DOHH2 (cell line): Measurements from ENCODE around the gene IPCEF1.

Source experiments
- H3F3A ChIP-seq: fragments of 200-600 bp; sonication (generic), shearing (Covaris generic); 2 replicates; pipeline ENCODE4 v1.6.0; 2016; ENCODE audit warnings: antibody characterized with exemption, mild to moderate bottlenecking; ENCODE audit not compliant: control insufficient read depth, insufficient read depth
- H3K27ac ChIP-seq: fragments of 200-600 bp; sonication (generic); 2 replicates; pipeline ENCODE4 v1.5.1; 2014; ENCODE audit warnings: low read depth, mild to moderate bottlenecking, low read length, moderate library complexity
- H3K27me3 ChIP-seq: fragments of 200-600 bp; sonication (generic); 2 replicates; pipeline ENCODE4 v1.6.1; 2014; ENCODE audit warnings: mild to moderate bottlenecking, low read length, mixed read lengths; ENCODE audit not compliant: control insufficient read depth
- H3K36me3 ChIP-seq: fragments of 200-600 bp; sonication (generic); 2 replicates; pipeline ENCODE4 v1.6.1; 2014; ENCODE audit warnings: mild to moderate bottlenecking, low read length, moderate library complexity, mixed read lengths; ENCODE audit not compliant: control insufficient read depth
- H3K4me1 ChIP-seq: fragments of 200-600 bp; sonication (generic); 2 replicates; pipeline ENCODE4 v1.6.1; 2014; ENCODE audit warnings: mild to moderate bottlenecking, low read length, mixed read lengths; ENCODE audit not compliant: control insufficient read depth
- H3K4me2 ChIP-seq: fragments of 200-600 bp; sonication (generic); 2 replicates; pipeline ENCODE4 v1.6.0; 2014; ENCODE audit warnings: mild to moderate bottlenecking, low read length, moderate library complexity
- H3K4me3 ChIP-seq: fragments of 200-600 bp; sonication (generic); 2 replicates; pipeline ENCODE4 v1.5.1; 2014; ENCODE audit warnings: mild to moderate bottlenecking, low read length, mixed read lengths
- H3K79me2 ChIP-seq: fragments of 200-600 bp; sonication (generic); 2 replicates; pipeline ENCODE4 v1.6.1; 2014; ENCODE audit warnings: mild to moderate bottlenecking, low read length, mixed read lengths; ENCODE audit not compliant: control insufficient read depth
- H3K9me2 ChIP-seq: fragments of 200-600 bp; sonication (generic); replicated peaks from 2 replicates; pipeline ENCODE4 v1.6.1; 2014; ENCODE audit warnings: mild to moderate bottlenecking, low read length, mixed read lengths; ENCODE audit not compliant: control insufficient read depth
- H3K9me3 ChIP-seq: fragments of 200-600 bp; sonication (generic); 2 replicates; pipeline ENCODE4 v1.6.1; 2014; ENCODE audit warnings: antibody characterized with exemption, low read length, mixed read lengths; ENCODE audit not compliant: control insufficient read depth, insufficient read depth
- H4K20me1 ChIP-seq: fragments of 200-600 bp; sonication (generic); 2 replicates; pipeline ENCODE4 v1.6.0; 2014; ENCODE audit warnings: low read depth, mild to moderate bottlenecking, antibody characterized with exemption, low read length, moderate library complexity; ENCODE audit not compliant: control insufficient read depth, insufficient read depth
- CTCF ChIP-seq: fragments of 200-600 bp; sonication (generic); IDR thresholded peaks from one replicate; pipeline ENCODE4 v1.5.1; 2014; ENCODE audit warnings: antibody characterized with exemption, mild to moderate bottlenecking, low read depth, low read length; ENCODE audit not compliant: poor library complexity, severe bottlenecking
- EZH2phosphoT487 ChIP-seq: fragments of 200-600 bp; sonication (generic); IDR thresholded peaks from 2 replicates; pipeline ENCODE4 v1.6.1; 2017; ENCODE audit warnings: borderline replicate concordance, mild to moderate bottlenecking, antibody characterized with exemption, low read length, moderate library complexity, mixed read lengths

Gene IPCEF1

GRCh38 chr6:154169193-154169847, 187.3 kb downstream of the IPCEF1 start:
- TF ChIP-seq EZH2phosphoT487 (no peak), CTCF (no peak)
- H3K4me1 ChIP-seq, result no peaks in the 10 kb centered on the region
- H3K79me2 ChIP-seq, result no peaks in the 10 kb centered on the region
- no peak overlapping the region for H3K4me2 ChIP-seq
- no peaks in the 10 kb centered on the region for H3K9me2 ChIP-seq
- no peaks in the 10 kb centered on the region for H4K20me1 ChIP-seq
- H3F3A ChIP-seq, result no peaks in the 10 kb centered on the region
- H3K4me3 ChIP-seq, result no peak overlapping the region
- no peaks in the 10 kb centered on the region for H3K36me3 ChIP-seq
- H3K27me3 ChIP-seq, result no peaks in the 10 kb centered on the region
- H3K27ac ChIP-seq, result no peak overlapping the region
- no peaks in the 10 kb centered on the region for H3K9me3 ChIP-seq

- no peak overlapping the region for H3K4me2 ChIP-seq
- H3K27me3 ChIP-seq, result no peaks in the 10 kb centered on the region
- H3K9me3 ChIP-seq, result no peaks in the 10 kb centered on the region
- H3K36me3 ChIP-seq, result no peaks in the 10 kb centered on the region
- H3F3A ChIP-seq, result no peaks in the 10 kb centered on the region
- H3K27ac ChIP-seq, result no peak overlapping the region
- no peak overlapping the region for H3K4me3 ChIP-seq
- no peaks in the 10 kb centered on the region for H3K4me1 ChIP-seq
- H3K79me2 ChIP-seq, result no peaks in the 10 kb centered on the region
- TF ChIP-seq EZH2phosphoT487 (no peak), CTCF (no peak)
- H4K20me1 ChIP-seq, result no peaks in the 10 kb centered on the region
- H3K9me2 ChIP-seq, result no peaks in the 10 kb centered on the region; the same call in 1 of the 2 replicates
Measured at GRCh38 chr6:154167126-154167525, 189.5 kb downstream of the IPCEF1 start.

- H3K9me2 ChIP-seq, result no peaks in the 10 kb centered on the region; the same call in 1 of the 2 replicates
- no peaks in the 10 kb centered on the region for H3K79me2 ChIP-seq
- H3K4me2 ChIP-seq, result no peak overlapping the region
- no peaks in the 10 kb centered on the region for H3K9me3 ChIP-seq
- H3K27me3 ChIP-seq, result no peaks in the 10 kb centered on the region
- no peak overlapping the region for H3K4me3 ChIP-seq
- no peak overlapping the region for H3K27ac ChIP-seq
- no peaks in the 10 kb centered on the region for H3F3A ChIP-seq
- no peaks in the 10 kb centered on the region for H3K36me3 ChIP-seq
- TF ChIP-seq EZH2phosphoT487 (no peak), CTCF (peak; percentile 32)
- no peaks in the 10 kb centered on the region for H3K4me1 ChIP-seq
- no peaks in the 10 kb centered on the region for H4K20me1 ChIP-seq
Measured at GRCh38 chr6:154166140-154166539, 190.5 kb downstream of the IPCEF1 start.
